ENCODE data around the gene UBE3C.
"Not testable (repeated sequence)": the region's sequence is repeated elsewhere in the genome, so short reads cannot be mapped to it uniquely, and the experiment has no call there.

Gene UBE3C

DNA sequence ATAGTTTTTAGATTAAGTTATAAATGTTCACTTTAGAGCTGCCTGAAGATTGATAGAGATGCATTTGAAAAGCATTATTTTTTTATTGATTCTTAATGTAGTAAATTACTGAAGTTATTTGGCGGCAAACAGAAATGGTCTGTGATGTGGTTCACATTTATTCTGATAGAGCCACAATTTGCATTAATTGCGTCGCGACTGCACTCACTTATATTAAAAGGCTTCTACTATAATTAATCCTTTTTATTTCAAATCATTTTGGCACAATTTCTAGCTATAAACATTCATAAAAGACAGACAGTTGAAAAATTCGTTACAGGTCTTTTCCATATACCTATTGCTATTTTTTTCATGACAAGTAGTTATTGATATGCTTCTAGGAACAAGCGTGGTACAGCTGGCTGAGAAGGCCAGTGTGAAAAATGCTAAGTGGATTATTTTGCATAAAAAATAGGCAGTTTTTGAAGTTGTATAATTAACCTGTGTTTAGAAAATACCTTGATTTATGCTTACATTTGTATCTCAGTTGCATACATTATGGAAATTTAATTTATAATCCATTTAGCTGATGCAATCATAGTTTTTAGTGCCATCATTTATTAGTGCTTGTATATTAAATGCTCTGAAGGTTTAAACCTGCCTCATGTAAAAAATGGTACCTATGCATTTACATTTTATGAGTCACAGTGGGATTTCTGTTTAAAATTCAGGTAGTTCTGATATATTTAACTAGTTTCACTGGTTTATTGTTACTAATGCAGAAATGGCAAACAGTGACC is 106.0 kb downstream of the UBE3C start:
- H3K27me3 ChIP-seq (replicated peaks) = no peaks in the 10 kb centered on the region
- H3K4me3 ChIP-seq (ENCODE audit: low read depth, low read length) = no peak overlapping the region
- H3K27ac ChIP-seq = no peak overlapping the region
- TF ChIP-seq, protein P1, sequence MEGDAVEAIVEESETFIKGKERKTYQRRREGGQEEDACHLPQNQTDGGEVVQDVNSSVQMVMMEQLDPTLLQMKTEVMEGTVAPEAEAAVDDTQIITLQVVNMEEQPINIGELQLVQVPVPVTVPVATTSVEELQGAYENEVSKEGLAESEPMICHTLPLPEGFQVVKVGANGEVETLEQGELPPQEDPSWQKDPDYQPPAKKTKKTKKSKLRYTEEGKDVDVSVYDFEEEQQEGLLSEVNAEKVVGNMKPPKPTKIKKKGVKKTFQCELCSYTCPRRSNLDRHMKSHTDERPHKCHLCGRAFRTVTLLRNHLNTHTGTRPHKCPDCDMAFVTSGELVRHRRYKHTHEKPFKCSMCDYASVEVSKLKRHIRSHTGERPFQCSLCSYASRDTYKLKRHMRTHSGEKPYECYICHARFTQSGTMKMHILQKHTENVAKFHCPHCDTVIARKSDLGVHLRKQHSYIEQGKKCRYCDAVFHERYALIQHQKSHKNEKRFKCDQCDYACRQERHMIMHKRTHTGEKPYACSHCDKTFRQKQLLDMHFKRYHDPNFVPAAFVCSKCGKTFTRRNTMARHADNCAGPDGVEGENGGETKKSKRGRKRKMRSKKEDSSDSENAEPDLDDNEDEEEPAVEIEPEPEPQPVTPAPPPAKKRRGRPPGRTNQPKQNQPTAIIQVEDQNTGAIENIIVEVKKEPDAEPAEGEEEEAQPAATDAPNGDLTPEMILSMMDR (IDR thresholded peaks at IDR 0.05; ENCODE audit: low read depth, low read length, missing control alignments) = no peak
- DNase-seq = no peak
- peaks cover 19% of the 10 kb centered on the region for H3K36me3 ChIP-seq (replicated peaks)
- in situ Hi-C loops (cut with HindIII; ENCODE audit: low pct_ligation_motif_present, low sequenced_read_pairs) = no loop called here

DNA sequence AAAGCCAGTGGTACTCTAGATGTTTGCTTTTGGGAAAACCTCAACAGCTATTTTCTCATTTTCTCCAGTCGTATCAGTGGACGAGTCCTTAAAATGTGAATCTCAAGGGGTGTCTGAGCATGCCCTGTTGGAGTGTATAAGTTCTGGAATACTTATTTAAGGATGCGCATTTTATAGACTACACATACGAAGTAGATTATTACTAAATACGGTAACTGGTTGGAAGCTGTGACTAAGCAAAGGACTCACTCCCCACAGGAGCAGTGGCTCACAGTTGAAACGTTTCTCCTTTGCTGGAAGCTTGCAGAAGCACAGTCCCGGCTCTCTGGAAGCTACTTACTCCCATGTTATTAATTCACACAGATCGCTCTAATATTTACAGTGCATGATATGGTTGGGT is 107.3 kb downstream of the UBE3C start:
- TF ChIP-seq, protein P1 (IDR thresholded peaks at IDR 0.05; ENCODE audit: low read depth, low read length, missing control alignments) = no peak
- in situ Hi-C loops (cut with HindIII; ENCODE audit: low pct_ligation_motif_present, low sequenced_read_pairs) = no loop called here
- H3K27me3 ChIP-seq (replicated peaks) = no peaks in the 10 kb centered on the region
- no peak overlapping the region for H3K27ac ChIP-seq
- H3K36me3 ChIP-seq (replicated peaks) = peaks cover 19% of the 10 kb centered on the region
- DNase-seq = no peak
- H3K4me3 ChIP-seq (ENCODE audit: low read depth, low read length) = no peak overlapping the region

DNA sequence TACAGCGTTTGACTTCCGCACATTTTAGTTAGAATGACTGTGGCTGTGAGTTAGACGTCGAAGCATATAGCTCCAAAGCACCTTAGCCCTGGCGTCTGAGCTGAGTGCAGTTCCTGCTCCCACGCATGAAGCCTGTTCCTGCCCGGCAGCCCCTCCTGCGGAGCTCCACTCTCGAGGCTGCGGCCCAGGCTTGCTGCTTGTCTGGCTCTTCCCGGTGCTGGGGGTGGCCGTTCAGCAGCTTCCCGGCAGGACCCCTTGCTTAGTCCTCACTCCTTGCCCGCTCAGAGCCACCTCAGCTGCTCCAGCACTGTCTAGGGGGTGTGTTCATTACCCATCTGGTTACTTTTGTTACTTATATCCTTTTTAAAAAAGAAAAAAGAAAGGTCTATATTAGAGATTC is 109.9 kb downstream of the UBE3C start:
- TF ChIP-seq, protein P1 (IDR thresholded peaks at IDR 0.05; ENCODE audit: low read depth, low read length, missing control alignments) = no peak
- DNase-seq = no peak
- in situ Hi-C loops (cut with HindIII; ENCODE audit: low pct_ligation_motif_present, low sequenced_read_pairs) = no loop called here
- peaks cover 20% of the 10 kb centered on the region for H3K36me3 ChIP-seq (replicated peaks)
- no peak overlapping the region for H3K27ac ChIP-seq
- H3K4me3 ChIP-seq (ENCODE audit: low read depth, low read length) = no peak overlapping the region
- no peaks in the 10 kb centered on the region for H3K27me3 ChIP-seq (replicated peaks)

DNA sequence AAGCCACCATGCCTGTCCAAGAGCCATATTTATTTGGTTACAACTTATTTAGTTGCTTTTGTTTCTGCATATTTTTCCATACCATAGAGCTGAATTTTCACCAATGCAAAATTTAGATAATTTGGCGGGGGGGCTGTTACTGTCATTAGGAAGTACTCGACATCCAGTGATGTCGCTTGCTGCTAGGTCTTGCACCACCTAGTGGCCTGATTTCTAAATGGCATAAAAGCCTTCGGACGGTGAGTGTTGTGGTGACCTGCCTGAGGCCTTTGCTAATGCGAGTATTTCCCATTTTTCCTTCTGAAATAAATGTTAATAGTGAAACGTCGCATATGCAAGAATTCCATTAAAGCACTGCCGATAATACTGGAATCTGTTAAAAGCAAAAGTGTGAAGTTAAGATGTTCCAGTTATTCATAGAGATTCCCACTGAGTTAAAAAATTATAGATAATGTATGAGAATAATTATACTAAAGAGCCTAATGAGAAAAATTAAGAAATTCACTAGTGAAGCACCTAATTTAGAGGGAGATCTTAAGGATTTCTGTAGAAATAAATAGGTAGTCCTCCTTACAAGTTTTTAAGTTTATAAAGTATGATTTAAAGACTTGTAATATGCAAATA is 112.0 kb downstream of the UBE3C start:
- Histone ChIP-seq H3K36me3 (replicated peaks) (peaks cover 32% of the 10 kb centered on the region), H3K27ac (no peak overlapping the region), H3K4me3 (ENCODE audit: low read depth, low read length) (no peak overlapping the region), H3K27me3 (replicated peaks) (no peaks in the 10 kb centered on the region)
- DNase-seq = peak; percentile 72
- TF ChIP-seq, protein P1 (IDR thresholded peaks at IDR 0.05; ENCODE audit: low read depth, low read length, missing control alignments) = peak; percentile 90
- in situ Hi-C loops (cut with HindIII; ENCODE audit: low pct_ligation_motif_present, low sequenced_read_pairs) = no loop called here

DNA sequence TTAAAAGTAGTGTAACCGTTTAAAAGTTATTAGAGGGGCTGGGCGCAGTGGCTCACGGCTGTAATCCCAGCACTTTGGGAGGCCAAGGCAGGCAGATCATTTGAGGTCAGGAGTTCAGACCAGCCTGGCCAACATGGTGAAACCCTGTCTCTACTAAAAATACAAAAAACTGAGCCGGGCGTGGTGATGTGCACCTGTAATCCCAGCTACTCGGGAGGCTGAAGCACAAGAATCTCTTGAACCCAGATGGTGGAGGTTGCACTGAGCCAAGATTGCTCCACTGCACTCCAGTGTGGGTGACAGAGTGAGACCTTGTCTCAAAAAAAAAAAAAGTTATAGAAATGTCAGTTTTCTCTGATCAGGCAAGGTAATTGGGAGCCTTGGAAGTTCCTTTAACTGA is 113.1 kb downstream of the UBE3C start:
- H3K27me3 ChIP-seq (replicated peaks); DNase-seq; in situ Hi-C loops (cut with HindIII; ENCODE audit: low pct_ligation_motif_present, low sequenced_read_pairs); H3K27ac ChIP-seq; H3K4me3 ChIP-seq (ENCODE audit: low read depth, low read length): not testable (repeated sequence)
- peaks cover 39% of the 10 kb centered on the region for H3K36me3 ChIP-seq (replicated peaks)

DNA sequence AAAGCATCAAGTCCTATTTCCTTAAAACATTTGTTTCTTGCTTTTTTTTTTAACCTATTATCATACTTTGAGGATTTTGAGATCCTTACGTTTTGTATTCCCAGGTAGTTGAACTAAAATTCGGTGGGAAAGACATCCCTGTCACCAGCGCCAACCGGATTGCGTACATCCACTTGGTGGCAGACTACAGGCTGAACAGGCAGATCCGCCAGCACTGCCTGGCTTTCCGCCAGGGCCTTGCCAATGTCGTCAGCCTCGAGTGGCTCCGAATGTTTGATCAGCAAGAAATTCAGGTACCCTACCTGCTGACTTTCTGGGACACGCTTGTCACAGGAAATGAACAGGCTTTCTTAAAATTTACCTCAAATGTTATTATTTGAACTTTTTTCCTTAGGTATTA is 115.1 kb downstream of the UBE3C start:
- TF ChIP-seq, protein P1 (IDR thresholded peaks at IDR 0.05; ENCODE audit: low read depth, low read length, missing control alignments) = no peak
- Histone ChIP-seq H3K27me3 (replicated peaks) (no peaks in the 10 kb centered on the region), H3K27ac (no peak overlapping the region), H3K4me3 (ENCODE audit: low read depth, low read length) (no peak overlapping the region), H3K36me3 (replicated peaks) (peaks cover 47% of the 10 kb centered on the region)
- in situ Hi-C loops (cut with HindIII; ENCODE audit: low pct_ligation_motif_present, low sequenced_read_pairs) = no loop called here
- DNase-seq = no peak

DNA sequence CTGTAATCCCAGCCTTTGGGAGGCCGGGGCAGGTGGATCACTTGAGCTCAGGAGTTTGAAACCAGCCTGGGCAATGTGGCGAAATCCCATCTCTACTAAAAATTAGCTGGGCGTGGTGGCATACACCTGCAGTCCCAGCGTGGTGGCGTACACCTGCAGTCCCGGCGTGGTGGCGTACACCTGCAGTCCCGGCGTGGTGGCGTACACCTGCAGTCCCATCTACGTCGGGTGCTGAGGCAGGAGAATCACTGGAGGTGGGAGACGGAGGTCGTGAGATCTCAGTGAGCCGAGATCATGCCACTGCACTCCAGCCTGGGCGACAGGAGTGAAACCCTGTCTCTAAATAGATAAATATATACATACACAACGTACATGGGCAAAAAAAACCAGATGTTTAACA is 116.1 kb downstream of the UBE3C start:
- in situ Hi-C loops (cut with HindIII; ENCODE audit: low pct_ligation_motif_present, low sequenced_read_pairs); H3K27me3 ChIP-seq (replicated peaks): not testable (repeated sequence)

More for the DNA sequence above, 116.1 kb downstream of the UBE3C start:
- H3K4me3 ChIP-seq (ENCODE audit: low read depth, low read length); H3K27ac ChIP-seq; DNase-seq: not testable (repeated sequence)
- peaks cover 50% of the 10 kb centered on the region for H3K36me3 ChIP-seq (replicated peaks)
